A549 (cell line): Measurements from ENCODE around the gene ARMC7. TPM values are rescaled to one million over a fixed set of nuclear protein-coding genes. Genes with fewer than 3 reads are reported as not detected.
A peak's percentile ranks its signal among the peaks of the same experiment; 100 is the strongest.

ENCODE experiments used
- ATAC-seq, 2 experiments: fragments of 200-7000 bp in 1 of 2; fragments of >200 bp in 1 of 2; cut with Nextera tagmentation in 1 of 2; cut with Tn5 transposase in 1 of 2; 3 replicates each; pipeline versions ENCODE4 v1.8.0 to v1.9.1; 2018 to 2020; ENCODE audit warnings: mild to moderate bottlenecking in 1 of 2, moderate library complexity in 1 of 2
- CTCF ChIA-PET: fragments of 300-600 bp; sonication (Branson Sonifier 250); formaldehyde crosslinking; extraction: SDS; loops from one replicate; lab custom pipeline; 2021; ENCODE audit warnings: antibody characterized with exemption, inconsistent platforms; lab: Yijun Ruan, JAX
- POLR2A ChIA-PET: fragments of 350-600 bp; formaldehyde crosslinking; extraction: SDS; loops from one replicate; lab custom pipeline; 2021; ENCODE audit warnings: antibody characterized with exemption, inconsistent platforms; lab: Yijun Ruan, JAX
- DNase-seq, 2 experiments: peaks; one replicate each; pipeline versions ENCODE4 v3.0.0 to v3.0.0-alpha.2; 2011 to 2016; ENCODE audit warnings: low read depth in 1 of 2, low spot score in 1 of 2
- FAIRE-seq: peaks from 2 replicates; lab custom pipeline; 2011; peaks lifted over from hg19 to GRCh38; lab: Jason Lieb, UNC
- H3K27ac ChIP-seq, 2 experiments: fragments of >200 bp; sonication (Bioruptor Twin); formaldehyde crosslinking; 3 replicates each; pipeline ENCODE4 v1.5.1; 2016 to 2017
- H3K4me1 ChIP-seq: fragments of >200 bp; sonication (Bioruptor Twin); formaldehyde crosslinking; 3 replicates; pipeline ENCODE4 v1.6.1; 2016
- H3K4me2 ChIP-seq: fragments of >200 bp; sonication (Bioruptor Twin); formaldehyde crosslinking; 3 replicates; pipeline ENCODE4 v1.6.1; 2016
- H3K4me3 ChIP-seq: fragments of >200 bp; sonication (Bioruptor Twin); formaldehyde crosslinking; 3 replicates; pipeline ENCODE4 v1.5.1; 2016
- H3K9me3 ChIP-seq: fragments of >200 bp; sonication (Bioruptor Twin); formaldehyde crosslinking; 3 replicates; pipeline ENCODE4 v1.6.1; 2016
- CEBPB ChIP-seq, 2 experiments: fragments of >200 bp in 1 of 2; sonication (Bioruptor Twin) in 1 of 2; formaldehyde crosslinking in 1 of 2; IDR thresholded peaks; 2 replicates each; pipeline ENCODE4 v1.6.1; 2012 to 2016
- CHD4 ChIP-seq: fragments of 200-600 bp; sonication (generic); IDR thresholded peaks from 2 replicates; pipeline ENCODE4 v1.6.1; 2016; ENCODE audit warnings: antibody characterized with exemption, mild to moderate bottlenecking, borderline replicate concordance
- EHF ChIP-seq: fragments of 250-450 bp; sonication (Bioruptor Pico); IDR thresholded peaks from 2 replicates; pipeline ENCODE4 v1.5.0; 2020; ENCODE audit warnings: mild to moderate bottlenecking
- FOSB ChIP-seq: fragments of 250-450 bp; sonication (Bioruptor Pico); IDR thresholded peaks from 2 replicates; pipeline ENCODE4 v1.5.0; 2020; ENCODE audit warnings: mild to moderate bottlenecking, moderate library complexity
- FOSL2 ChIP-seq, 2 experiments: fragments of 450-650 bp in 1 of 2; fragments of >200 bp in 1 of 2; sonication (Bioruptor Twin) in 1 of 2; formaldehyde crosslinking; IDR thresholded peaks; 2 replicates each; pipeline versions ENCODE4 v1.5.0 to v1.6.1; 2016 to 2020; ENCODE audit warnings: mild to moderate bottlenecking in 1 of 2, moderate library complexity in 1 of 2
- HOXB5 ChIP-seq: fragments of 250-450 bp; sonication (Bioruptor Pico); IDR thresholded peaks from 2 replicates; pipeline ENCODE4 v1.5.0; 2020; ENCODE audit warnings: mild to moderate bottlenecking, moderate library complexity
- KDM1A ChIP-seq: fragments of 200-600 bp; sonication (generic); IDR thresholded peaks from 2 replicates; pipeline ENCODE4 v1.6.1; 2016; ENCODE audit warnings: low read depth, mild to moderate bottlenecking
- MAFK ChIP-seq: fragments of 450-650 bp; IDR thresholded peaks from 2 replicates; pipeline ENCODE4 v1.6.1; 2014; ENCODE audit not compliant: partially characterized antibody
- MAZ ChIP-seq: fragments of 150-350 bp; IDR thresholded peaks from 2 replicates; pipeline ENCODE4 v1.6.1; 2014; ENCODE audit warnings: antibody characterized with exemption, low read depth, low read length, borderline replicate concordance
- NR3C1 ChIP-seq: fragments of >200 bp; sonication (Bioruptor Twin); formaldehyde crosslinking; IDR thresholded peaks from 3 replicates; pipeline ENCODE4 v1.6.1; 2017
- RNF2 ChIP-seq: fragments of 200-600 bp; sonication (generic); IDR thresholded peaks from 2 replicates; pipeline ENCODE4 v1.6.1; 2016; ENCODE audit warnings: low read depth, mild to moderate bottlenecking, antibody characterized with exemption, moderate library complexity, borderline replicate concordance
- SREBF2 ChIP-seq: fragments of 450-650 bp; IDR thresholded peaks from 2 replicates; pipeline ENCODE4 v1.6.1; 2014; ENCODE audit warnings: mild to moderate bottlenecking, moderate library complexity
- TP53 ChIP-seq: fragments of 250-450 bp; sonication (Bioruptor Pico); IDR thresholded peaks from 2 replicates; pipeline ENCODE4 v1.5.0; 2021; ENCODE audit warnings: mild to moderate bottlenecking, moderate library complexity
- WGBS: methylation state at CpG from one replicate; pipeline ENCODE4 v1.1.6; 2017; ENCODE audit errors: missing lambda C conversion rate; 5-methylcytosine and 5-hydroxymethylcytosine counted together
- polyA plus RNA-seq, 4 experiments: library from polyadenylated mRNA; depleted of rRNA in 3 of 4; stranded (reverse); fragments of >200 nt; fragmentation: RNase III in 1 of 4; extraction: RNeasy Plus Mini Kit Qiagen cat#74134 plus additional on column Dnase treatment in 1 of 4; gene quantifications; 2 replicates in 3 of 4; 3 replicates in 1 of 4; pipeline ENCODE4 v1.2.3, GENCODE V29; 2011 to 2017
- TF ChIP-seq, protein P1 (sequence below): IDR thresholded peaks from 2 replicates; pipeline ENCODE4 v1.6.1; 2012; ENCODE audit warnings: low read depth, borderline replicate concordance
- TF ChIP-seq, protein P2 (sequence below): fragments of 150-350 bp; IDR thresholded peaks from 2 replicates; pipeline ENCODE4 v1.6.1; 2014; ENCODE audit warnings: low read depth, mild to moderate bottlenecking, low read length
- TF ChIP-seq, protein P3 (sequence below): fragments of >200 bp; sonication (Bioruptor Twin); formaldehyde crosslinking; IDR thresholded peaks from 2 replicates; pipeline ENCODE4 v1.6.1; 2016
- TF ChIP-seq, protein P4 (sequence below): fragments of >200 bp; sonication (Bioruptor Twin); formaldehyde crosslinking; IDR thresholded peaks from 3 replicates; pipeline ENCODE4 v1.5.1; 2016
- TF ChIP-seq, protein P5 (sequence below): fragments of 250-450 bp; sonication (Bioruptor Pico); IDR thresholded peaks from 2 replicates; pipeline ENCODE4 v1.5.0; 2021; ENCODE audit warnings: mild to moderate bottlenecking, moderate library complexity, borderline replicate concordance

Gene ARMC7
- polyA plus RNA-seq, 2 of the 4 experiments (the other 2 are of a cell fraction), result 8.5 to 12.6 TPM

DNA sequence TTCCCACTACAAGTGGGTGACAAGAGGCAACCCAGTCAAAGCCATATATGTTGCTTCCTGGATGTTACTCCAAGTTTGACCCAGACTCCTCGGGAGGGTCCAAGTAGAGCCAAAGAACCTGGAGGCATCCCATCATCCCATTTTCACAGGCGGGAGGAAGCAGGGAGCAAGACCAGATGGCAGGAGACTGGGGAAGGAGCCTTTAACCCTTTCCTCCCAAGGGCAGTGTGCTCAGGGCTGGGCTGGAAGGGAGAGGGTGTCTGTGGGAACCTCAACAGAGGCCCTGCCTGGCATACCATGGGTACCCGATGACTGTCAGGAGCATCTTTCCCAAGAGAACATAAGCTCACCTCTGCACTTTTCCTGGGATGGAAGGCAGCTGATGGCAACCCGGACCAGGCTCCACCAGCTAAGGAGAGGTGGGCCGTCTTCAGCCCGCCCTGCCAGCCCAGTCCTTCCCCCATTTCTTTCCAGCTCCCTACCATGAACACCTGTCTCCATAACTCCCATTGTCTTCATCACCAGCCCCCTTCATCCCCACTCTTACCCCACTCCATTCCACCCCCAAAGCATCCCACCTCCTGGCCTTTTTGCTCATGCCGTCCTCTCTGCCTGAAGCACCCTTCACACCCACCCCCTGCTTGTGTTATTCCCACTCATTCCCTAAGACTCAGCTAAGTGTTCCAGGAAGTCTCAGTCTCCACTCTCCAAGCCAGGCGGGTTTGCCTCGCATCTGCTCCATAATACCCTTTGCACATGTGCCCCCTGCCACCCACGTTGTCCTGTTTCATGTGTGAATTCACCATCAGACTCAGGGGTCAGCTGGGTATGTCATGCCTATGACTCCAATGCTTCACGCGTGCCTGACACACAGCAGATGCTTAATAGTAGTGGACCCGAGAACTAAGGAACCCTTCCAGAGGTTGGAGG lies 27.9 kb upstream of the ARMC7 start:
- Histone ChIP-seq H3K9me3 (no peaks in the 10 kb centered on the region), H3K27ac (peak overlapping the region in 1 of 2 experiments; percentile 51; a peak in 3 of 6 replicates), H3K4me3 (no peak overlapping the region), H3K4me2 (no peak overlapping the region), H3K4me1 (peaks cover 63% of the 10 kb centered on the region)
- no peak for ATAC-seq
- POLR2A ChIA-PET, result interaction anchor here (1.5 kb wide), 1 partner anchor 14 kb away, joined by 3 read pairs; no protein-coding TSS in a partner anchor
- TF ChIP-seq, protein P1, sequence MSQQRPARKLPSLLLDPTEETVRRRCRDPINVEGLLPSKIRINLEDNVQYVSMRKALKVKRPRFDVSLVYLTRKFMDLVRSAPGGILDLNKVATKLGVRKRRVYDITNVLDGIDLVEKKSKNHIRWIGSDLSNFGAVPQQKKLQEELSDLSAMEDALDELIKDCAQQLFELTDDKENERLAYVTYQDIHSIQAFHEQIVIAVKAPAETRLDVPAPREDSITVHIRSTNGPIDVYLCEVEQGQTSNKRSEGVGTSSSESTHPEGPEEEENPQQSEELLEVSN, result no peak
- TF ChIP-seq MAZ (no peak), FOSB (CRISPR knock-in tag) (no peak), MAFK (no peak), KDM1A (no peak), RNF2 (no peak)
- TF ChIP-seq, all 56 proteins: peak for 0
- DNase-seq (no peak), FAIRE-seq (no peak)
- WGBS, result 83% methylated on average over 13 of the region's 13 CpGs
- CTCF ChIA-PET, result interaction anchor here (2.3 to 81.8 kb wide), 4 partner anchors 12 to 120 kb away, joined by 10 to 3429 read pairs (median 158); partner anchors contain the start of genes ARMC7 and NT5C

DNA sequence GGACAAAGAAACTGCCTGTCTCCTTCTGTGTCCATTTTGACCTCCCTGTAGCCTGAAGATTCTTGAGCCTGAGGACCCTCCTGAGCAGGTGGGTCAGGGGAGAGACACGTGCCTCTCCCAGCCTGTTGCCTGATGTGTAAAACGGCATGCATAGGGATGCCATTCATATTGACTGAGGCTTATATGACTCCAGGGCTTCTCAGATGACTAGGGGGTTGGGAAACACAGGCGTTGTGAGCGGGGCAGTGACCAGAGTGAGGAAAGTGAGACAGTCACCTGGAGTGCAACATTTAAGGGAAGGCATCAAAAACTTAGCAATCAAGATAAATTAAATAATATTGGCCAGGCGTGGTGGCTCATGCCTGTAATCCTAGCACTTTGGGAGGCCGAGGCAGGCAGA lies 27.1 kb upstream of the ARMC7 start:
- H3K4me3 ChIP-seq, result no peak overlapping the region
- TF ChIP-seq FOSL2 (IDR thresholded peaks at IDR 0.05), result no peak
- no peak for TF ChIP-seq FOSL2 (CRISPR knock-in tag; IDR thresholded peaks at IDR 0.05)
- TF ChIP-seq, protein P2, sequence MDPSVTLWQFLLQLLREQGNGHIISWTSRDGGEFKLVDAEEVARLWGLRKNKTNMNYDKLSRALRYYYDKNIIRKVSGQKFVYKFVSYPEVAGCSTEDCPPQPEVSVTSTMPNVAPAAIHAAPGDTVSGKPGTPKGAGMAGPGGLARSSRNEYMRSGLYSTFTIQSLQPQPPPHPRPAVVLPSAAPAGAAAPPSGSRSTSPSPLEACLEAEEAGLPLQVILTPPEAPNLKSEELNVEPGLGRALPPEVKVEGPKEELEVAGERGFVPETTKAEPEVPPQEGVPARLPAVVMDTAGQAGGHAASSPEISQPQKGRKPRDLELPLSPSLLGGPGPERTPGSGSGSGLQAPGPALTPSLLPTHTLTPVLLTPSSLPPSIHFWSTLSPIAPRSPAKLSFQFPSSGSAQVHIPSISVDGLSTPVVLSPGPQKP, result no peak
- TF ChIP-seq, protein P3, sequence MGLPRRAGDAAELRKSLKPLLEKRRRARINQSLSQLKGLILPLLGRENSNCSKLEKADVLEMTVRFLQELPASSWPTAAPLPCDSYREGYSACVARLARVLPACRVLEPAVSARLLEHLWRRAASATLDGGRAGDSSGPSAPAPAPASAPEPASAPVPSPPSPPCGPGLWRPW, result no peak
- TF ChIP-seq HOXB5 (CRISPR knock-in tag), result no peak
- TF ChIP-seq CHD4, result no peak
- TF ChIP-seq, protein P4, sequence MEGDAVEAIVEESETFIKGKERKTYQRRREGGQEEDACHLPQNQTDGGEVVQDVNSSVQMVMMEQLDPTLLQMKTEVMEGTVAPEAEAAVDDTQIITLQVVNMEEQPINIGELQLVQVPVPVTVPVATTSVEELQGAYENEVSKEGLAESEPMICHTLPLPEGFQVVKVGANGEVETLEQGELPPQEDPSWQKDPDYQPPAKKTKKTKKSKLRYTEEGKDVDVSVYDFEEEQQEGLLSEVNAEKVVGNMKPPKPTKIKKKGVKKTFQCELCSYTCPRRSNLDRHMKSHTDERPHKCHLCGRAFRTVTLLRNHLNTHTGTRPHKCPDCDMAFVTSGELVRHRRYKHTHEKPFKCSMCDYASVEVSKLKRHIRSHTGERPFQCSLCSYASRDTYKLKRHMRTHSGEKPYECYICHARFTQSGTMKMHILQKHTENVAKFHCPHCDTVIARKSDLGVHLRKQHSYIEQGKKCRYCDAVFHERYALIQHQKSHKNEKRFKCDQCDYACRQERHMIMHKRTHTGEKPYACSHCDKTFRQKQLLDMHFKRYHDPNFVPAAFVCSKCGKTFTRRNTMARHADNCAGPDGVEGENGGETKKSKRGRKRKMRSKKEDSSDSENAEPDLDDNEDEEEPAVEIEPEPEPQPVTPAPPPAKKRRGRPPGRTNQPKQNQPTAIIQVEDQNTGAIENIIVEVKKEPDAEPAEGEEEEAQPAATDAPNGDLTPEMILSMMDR, result no peak
- TF ChIP-seq, protein P5, sequence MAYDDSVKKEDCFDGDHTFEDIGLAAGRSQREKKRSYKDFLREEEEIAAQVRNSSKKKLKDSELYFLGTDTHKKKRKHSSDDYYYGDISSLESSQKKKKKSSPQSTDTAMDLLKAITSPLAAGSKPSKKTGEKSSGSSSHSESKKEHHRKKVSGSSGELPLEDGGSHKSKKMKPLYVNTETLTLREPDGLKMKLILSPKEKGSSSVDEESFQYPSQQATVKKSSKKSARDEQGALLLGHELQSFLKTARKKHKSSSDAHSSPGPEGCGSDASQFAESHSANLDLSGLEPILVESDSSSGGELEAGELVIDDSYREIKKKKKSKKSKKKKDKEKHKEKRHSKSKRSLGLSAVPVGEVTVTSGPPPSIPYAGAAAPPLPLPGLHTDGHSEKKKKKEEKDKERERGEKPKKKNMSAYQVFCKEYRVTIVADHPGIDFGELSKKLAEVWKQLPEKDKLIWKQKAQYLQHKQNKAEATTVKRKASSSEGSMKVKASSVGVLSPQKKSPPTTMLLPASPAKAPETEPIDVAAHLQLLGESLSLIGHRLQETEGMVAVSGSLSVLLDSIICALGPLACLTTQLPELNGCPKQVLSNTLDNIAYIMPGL, result no peak
- TF ChIP-seq SREBF2, result no peak
- TF ChIP-seq CEBPB (IDR thresholded peaks at IDR 0.05), result no peak
- no peak for TF ChIP-seq KDM1A
- TF ChIP-seq FOSB (CRISPR knock-in tag), result no peak
- TF ChIP-seq EHF (CRISPR knock-in tag), result no peak
- no peak for TF ChIP-seq NR3C1
- TF ChIP-seq TP53, result no peak
- TF ChIP-seq, all 56 proteins: peak for 0
- Histone ChIP-seq H3K9me3 (no peaks in the 10 kb centered on the region), H3K4me1 (peaks cover 63% of the 10 kb centered on the region), H3K27ac (peak overlapping the region in 1 of 2 experiments; percentile 51; a peak in 3 of 6 replicates), H3K4me2 (no peak overlapping the region)
- ATAC-seq, result no peak
- no peak for DNase-seq
- ChIA-PET CTCF (interaction anchor here (2.3 to 81.8 kb wide), 4 partner anchors 13 to 119 kb away, joined by 10 to 3429 read pairs (median 158); partner anchors contain the start of genes ARMC7 and NT5C), POLR2A (no interaction called here)
- 84% methylated on average over 6 of the region's 6 CpGs for WGBS
- FAIRE-seq, result no peak
